ENCODE data around the gene NCAN.

NCAN gene

GRCh38 chr19:19279062-19279612, 67.4 kb downstream of the NCAN start:
- Histone ChIP-seq H3K27me3 (no peaks in the 10 kb centered on the region), H3K4me3 (no peak overlapping the region), H3K27ac (no peak overlapping the region), H3K36me3 (peaks cover 78 to 94% (median 82%) of the 10 kb centered on the region in 3 donors), H3K9me3 (no peaks in the 10 kb centered on the region), H3K4me1 (no peaks in the 10 kb centered on the region)
- TF ChIP-seq CTCF (IDR thresholded peaks at IDR 0.05), result no peak
- no peak for DNase-seq
- intact Hi-C loops (cut with DNase I; ENCODE audit: low total_unique reads), result no loop called here

GRCh38 chr19:19279853-19280252, 68.1 kb downstream of the NCAN start:
- no peak for TF ChIP-seq CTCF (IDR thresholded peaks at IDR 0.05)
- H3K27me3 ChIP-seq, result no peaks in the 10 kb centered on the region
- no peaks in the 10 kb centered on the region for H3K9me3 ChIP-seq
- DNase-seq, result no peak
- H3K4me1 ChIP-seq, result no peaks in the 10 kb centered on the region
- H3K36me3 ChIP-seq, result peaks cover 79 to 98% (median 87%) of the 10 kb centered on the region in 3 donors
- no peak overlapping the region for H3K27ac ChIP-seq
- intact Hi-C loops (cut with DNase I; ENCODE audit: low total_unique reads), result no loop called here
- H3K4me3 ChIP-seq, result no peak overlapping the region

- no peak overlapping the region for H3K27ac ChIP-seq
- H3K36me3 ChIP-seq, result peaks cover 82 to 98% (median 91%) of the 10 kb centered on the region in 3 donors
- H3K4me3 ChIP-seq, result no peak overlapping the region
- no peaks in the 10 kb centered on the region for H3K4me1 ChIP-seq
- H3K27me3 ChIP-seq, result no peaks in the 10 kb centered on the region
- TF ChIP-seq CTCF (IDR thresholded peaks at IDR 0.05), result no peak
- H3K9me3 ChIP-seq, result no peaks in the 10 kb centered on the region
- intact Hi-C loops (cut with DNase I; ENCODE audit: low total_unique reads), result no loop called here
- no peak for DNase-seq
Measured at GRCh38 chr19:19280561-19280960, 68.8 kb downstream of the NCAN start.

- intact Hi-C loops (cut with DNase I; ENCODE audit: low total_unique reads), result no loop called here
- H3K36me3 ChIP-seq, result peaks cover 71 to 98% (median 82%) of the 10 kb centered on the region in 3 donors
- TF ChIP-seq CTCF (IDR thresholded peaks at IDR 0.05), result no peak
Measured at GRCh38 chr19:19285686-19286085, 73.9 kb downstream of the NCAN start.

GRCh38 chr19:19292607-19293006, 80.8 kb downstream of the NCAN start:
- no peak overlapping the region for H3K4me3 ChIP-seq
- H3K27me3 ChIP-seq, result no peaks in the 10 kb centered on the region
- peaks cover 46 to 98% (median 62%) of the 10 kb centered on the region in 3 donors for H3K36me3 ChIP-seq
- no peak for DNase-seq
- H3K9me3 ChIP-seq, result peaks cover 0 to 2% (median 0%) of the 10 kb centered on the region in 3 donors
- no peaks in the 10 kb centered on the region for H3K4me1 ChIP-seq
- TF ChIP-seq CTCF (IDR thresholded peaks at IDR 0.05), result no peak
- H3K27ac ChIP-seq, result no peak overlapping the region
- intact Hi-C loops (cut with DNase I; ENCODE audit: low total_unique reads), result no loop called here

More at GRCh38 chr19:19285686-19286085, 73.9 kb downstream of the NCAN start:
- no peak for DNase-seq
- H3K4me3 ChIP-seq, result no peak overlapping the region
- H3K9me3 ChIP-seq, result no peaks in the 10 kb centered on the region
- H3K27me3 ChIP-seq, result no peaks in the 10 kb centered on the region
- no peaks in the 10 kb centered on the region for H3K4me1 ChIP-seq
- no peak overlapping the region for H3K27ac ChIP-seq

GRCh38 chr19:19294914-19295313, 83.2 kb downstream of the NCAN start:
- Histone ChIP-seq H3K4me1 (no peaks in the 10 kb centered on the region), H3K27me3 (no peaks in the 10 kb centered on the region), H3K36me3 (peaks cover 29 to 79% (median 42%) of the 10 kb centered on the region in 3 donors), H3K9me3 (peaks cover 0 to 2% (median 0%) of the 10 kb centered on the region in 3 donors), H3K4me3 (no peak overlapping the region), H3K27ac (no peak overlapping the region)
- DNase-seq, result no peak
- no peak for TF ChIP-seq CTCF (IDR thresholded peaks at IDR 0.05)
- intact Hi-C loops (cut with DNase I; ENCODE audit: low total_unique reads), result no loop called here

Data from tibial artery (tissue), 4 donors.